Activated naive CD8-positive, alpha-beta T cell treated with anti-CD3 and anti-CD28 coated beads, Interleukin-2, amount 50 U/mL, for 16 hours (primary cell): ENCODE measurements around the gene ANO7.

ENCODE experiments used
- DNase-seq: peaks from one replicate; pipeline ENCODE4 v3.0.0-alpha.2; 2020; ENCODE audit warnings: low read depth, low spot score

Gene ANO7

GRCh38 chr2:241157841-241158545 is 30.5 kb upstream of the ANO7 start:
- DNase-seq, result no peak

GRCh38 chr2:241158546-241158900 is 30.0 kb upstream of the ANO7 start:
- DNase-seq, result no peak

- DNase-seq, result no peak
Measured at GRCh38 chr2:241159116-241159515, 29.4 kb upstream of the ANO7 start.

GRCh38 chr2:241160318-241160717 is 28.2 kb upstream of the ANO7 start:
- DNase-seq, result no peak

- DNase-seq, result no peak
Measured at GRCh38 chr2:241161646-241162281, 26.7 kb upstream of the ANO7 start.

GRCh38 chr2:241163601-241164118 is 24.8 kb upstream of the ANO7 start:
- no peak for DNase-seq

- no peak for DNase-seq
Measured at GRCh38 chr2:241168366-241168765, 20.1 kb upstream of the ANO7 start.

- DNase-seq, result no peak
Measured at GRCh38 chr2:241173557-241173956, 14.9 kb upstream of the ANO7 start.

- no peak for DNase-seq
Measured at GRCh38 chr2:241177526-241178334, 10.7 kb upstream of the ANO7 start.

GRCh38 chr2:241178961-241179360 is 9.5 kb upstream of the ANO7 start:
- no peak for DNase-seq

GRCh38 chr2:241179899-241180298 is 8.6 kb upstream of the ANO7 start:
- no peak for DNase-seq

GRCh38 chr2:241180495-241180894 is 8.0 kb upstream of the ANO7 start:
- no peak for DNase-seq

- no peak for DNase-seq
Measured at GRCh38 chr2:241182126-241182525, 6.4 kb upstream of the ANO7 start.

GRCh38 chr2:241182531-241183133 is 5.8 kb upstream of the ANO7 start:
- DNase-seq, result no peak

- no peak for DNase-seq
Measured at GRCh38 chr2:241183221-241183620, 5.3 kb upstream of the ANO7 start.

- DNase-seq, result no peak
Measured at GRCh38 chr2:241184901-241185300, 3.6 kb upstream of the ANO7 start.

- no peak for DNase-seq
Measured at GRCh38 chr2:241185961-241186360, 2.5 kb upstream of the ANO7 start.

- no peak for DNase-seq
Measured at GRCh38 chr2:241187101-241187917, 1.2 kb upstream of the ANO7 start.

GRCh38 chr2:241187918-241188234 is 601 bp upstream of the ANO7 start:
- DNase-seq, result no peak

GRCh38 chr2:241189093-241189855 is 797 bp downstream of the ANO7 start:
- DNase-seq, result no peak

GRCh38 chr2:241189856-241190201 is 1.4 kb downstream of the ANO7 start:
- DNase-seq, result no peak
